HG02973 (cell line): ENCODE measurements around the gene MYO7B.

Experiments
- ATAC-seq: cut with Tn5 transposase; IDR thresholded peaks from one replicate; pipeline ENCODE4 v1.9.1; 2021; ENCODE audit warnings: moderate library complexity; ENCODE audit not compliant: unreplicated experiment

Gene MYO7B

DNA sequence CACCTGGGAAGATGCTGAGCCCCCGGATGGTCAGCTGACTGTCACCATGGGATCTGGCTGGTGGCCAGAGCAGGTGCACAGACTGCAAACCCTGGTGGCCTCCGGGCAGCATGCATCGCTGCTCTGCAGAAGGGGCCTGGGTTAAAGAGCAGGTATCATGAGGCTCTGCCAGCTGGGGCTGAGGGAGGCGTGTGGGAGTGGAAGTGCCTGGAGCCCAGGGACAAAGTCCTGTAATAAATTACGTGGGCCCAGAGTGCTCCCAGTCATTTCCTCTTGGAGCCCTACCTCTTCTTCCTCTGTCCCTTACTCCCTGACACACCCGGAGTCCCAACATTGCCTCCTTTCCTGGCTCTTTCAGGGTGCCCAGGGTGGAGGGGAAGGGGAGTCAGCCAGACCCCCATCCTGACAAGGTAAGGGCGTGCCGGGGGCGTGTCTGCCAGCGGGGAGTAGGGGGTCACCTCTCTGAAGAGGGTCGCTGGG is at the start of gene MYO7B:
Gene MYO7B, plus strand, starts transcription at position 262 of the 480 bp plus-strand sequence. CDS start 24,040 bp downstream, outside the sequence.
- no peak for ATAC-seq

DNA sequence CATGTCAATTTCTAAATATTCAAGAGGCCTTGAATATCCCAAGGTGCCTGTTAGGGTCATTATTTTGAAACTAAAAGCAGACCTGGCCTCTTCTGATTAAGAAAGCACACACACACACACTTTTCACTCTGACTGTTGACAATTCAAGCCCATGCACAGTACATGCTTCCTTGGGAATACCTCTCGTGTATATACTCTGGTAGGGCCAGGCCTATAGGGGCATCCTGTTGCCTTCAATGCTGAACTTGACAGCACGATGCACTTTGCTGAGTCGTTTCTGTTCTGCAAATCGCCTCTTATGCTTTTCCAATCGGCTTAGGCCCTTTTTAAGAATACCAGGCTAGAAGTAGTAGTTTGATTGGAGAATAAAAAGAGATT is 49.8 kb upstream of the MYO7B start:
- ATAC-seq, result no peak

DNA sequence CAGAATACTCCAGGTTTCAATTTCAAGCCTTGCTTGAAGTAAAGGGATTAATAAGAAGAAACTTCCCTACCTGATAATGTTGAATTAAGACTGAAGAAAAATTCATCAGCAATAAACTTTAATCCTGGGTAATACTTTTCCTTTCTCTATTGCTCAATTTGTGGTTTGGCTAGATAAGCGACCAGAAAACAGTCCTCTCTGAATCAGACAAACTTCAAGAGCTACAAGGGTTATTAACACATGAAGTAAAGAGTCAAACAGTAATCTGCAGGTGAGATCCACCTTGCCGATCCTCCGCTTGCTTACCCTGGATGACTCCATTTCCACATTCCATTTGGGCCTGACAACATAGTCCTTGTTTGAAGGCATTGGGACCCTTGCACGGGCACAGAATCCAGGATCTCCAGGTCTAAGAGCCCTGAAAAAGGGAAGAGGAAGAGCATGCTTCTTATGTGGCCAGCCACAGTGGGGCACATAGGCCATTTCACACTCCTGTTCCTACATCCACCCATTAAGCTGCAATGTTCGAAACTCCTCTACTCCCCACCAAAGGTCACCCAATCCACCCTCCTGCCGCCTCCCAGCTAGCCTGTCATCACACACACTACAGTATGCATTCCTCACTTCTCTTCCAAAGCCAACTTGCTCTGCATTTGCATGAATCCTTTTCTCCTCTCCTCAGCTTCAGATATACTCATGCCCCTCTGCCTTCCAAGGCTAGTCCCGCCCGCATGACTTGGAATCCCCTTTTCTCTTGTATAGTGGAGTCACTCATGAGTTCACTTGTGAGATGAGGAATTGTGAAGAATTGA is 49.0 kb upstream of the MYO7B start:
- ATAC-seq, result no peak

DNA sequence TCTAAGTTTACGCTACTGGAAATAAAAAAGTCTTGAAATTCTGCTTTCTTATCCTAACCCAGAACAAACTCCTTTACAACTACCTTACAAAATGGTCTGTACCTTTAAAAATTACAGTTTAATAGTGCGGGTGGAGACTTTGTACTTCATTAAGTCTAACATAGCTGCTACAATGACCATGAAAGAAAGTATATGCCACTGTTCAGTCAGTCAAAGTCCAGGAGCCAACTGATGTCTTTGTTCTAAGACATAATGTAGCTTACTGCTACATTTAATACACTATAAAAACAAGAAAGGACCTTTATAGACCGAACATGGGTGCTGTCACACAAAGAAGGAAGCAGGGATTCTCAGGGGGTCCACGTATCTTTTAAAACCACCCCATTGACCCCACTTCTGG is 45.2 kb upstream of the MYO7B start:
- ATAC-seq, result no peak

GRCh38 chr2:127498386-127498785 is 37.1 kb upstream of the MYO7B start:
- no peak for ATAC-seq

- ATAC-seq, result no peak
Measured at GRCh38 chr2:127503491-127503890, 32.0 kb upstream of the MYO7B start.

- ATAC-seq, result no peak
Measured at GRCh38 chr2:127504552-127505430, 30.7 kb upstream of the MYO7B start.

DNA sequence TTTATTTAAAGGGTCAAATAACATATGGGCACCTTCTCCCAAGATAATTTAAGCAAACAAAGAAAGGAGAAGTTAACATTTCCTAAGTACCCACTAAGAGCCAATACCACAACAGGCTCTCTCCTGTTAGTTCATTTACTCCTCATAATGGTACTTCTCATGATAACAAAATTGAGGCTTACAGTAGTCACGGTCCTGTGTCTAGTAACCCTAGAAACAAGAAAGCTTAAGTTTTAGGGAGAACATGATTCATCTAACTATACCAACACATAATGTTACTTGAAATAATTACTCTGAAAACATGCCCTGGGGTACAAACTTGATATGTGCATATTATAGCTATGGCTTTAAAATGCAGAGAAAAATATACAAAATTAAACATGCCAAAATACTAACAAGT is 29.0 kb upstream of the MYO7B start:
- ATAC-seq, result no peak

- no peak for ATAC-seq
Measured at GRCh38 chr2:127508023-127508630, 27.4 kb upstream of the MYO7B start.

- ATAC-seq, result no peak
Measured at GRCh38 chr2:127508631-127509034, 26.9 kb upstream of the MYO7B start.

DNA sequence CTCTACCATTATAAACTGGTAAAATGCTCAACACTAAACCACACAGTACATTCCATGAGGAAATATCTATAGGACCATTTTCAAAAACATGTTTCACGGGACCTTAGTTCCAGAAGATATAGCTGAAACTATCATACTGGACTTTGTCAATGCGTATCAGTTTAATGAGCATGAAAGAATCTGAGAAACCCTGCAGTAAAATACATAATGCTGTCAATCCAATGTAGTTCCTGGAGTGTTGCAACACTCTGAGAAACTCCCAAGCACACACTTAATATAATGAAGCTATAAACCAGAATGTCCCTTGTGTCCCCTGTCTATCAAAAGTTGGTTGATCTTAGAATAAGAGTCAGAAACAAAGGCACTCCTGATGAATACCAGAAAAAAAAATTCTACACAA is 25.4 kb upstream of the MYO7B start:
- ATAC-seq, result no peak

- no peak for ATAC-seq
Measured at GRCh38 chr2:127511090-127511695, 24.3 kb upstream of the MYO7B start.

GRCh38 chr2:127511917-127512316 is 23.6 kb upstream of the MYO7B start:
- no peak for ATAC-seq

DNA sequence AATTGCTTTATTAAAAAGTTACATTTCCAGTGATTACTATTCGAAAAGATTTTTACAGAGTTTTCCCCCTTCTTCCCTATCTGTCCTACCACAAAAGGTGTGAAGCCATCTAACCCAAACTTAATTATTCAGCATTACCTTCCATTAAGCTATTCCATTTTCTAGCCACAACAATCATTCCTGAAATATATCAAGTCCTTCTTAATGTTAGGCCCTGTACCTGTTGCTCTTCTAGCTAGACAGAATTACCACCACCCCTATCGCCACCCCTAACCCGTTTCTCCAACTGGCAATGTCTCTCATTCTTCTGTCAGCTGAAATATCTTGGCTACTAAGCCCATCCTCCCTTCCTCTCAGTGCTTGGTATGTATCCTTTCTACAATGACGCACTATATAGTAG is 23.1 kb upstream of the MYO7B start:
- no peak for ATAC-seq

- no peak for ATAC-seq
Measured at GRCh38 chr2:127514076-127514475, 21.4 kb upstream of the MYO7B start.

DNA sequence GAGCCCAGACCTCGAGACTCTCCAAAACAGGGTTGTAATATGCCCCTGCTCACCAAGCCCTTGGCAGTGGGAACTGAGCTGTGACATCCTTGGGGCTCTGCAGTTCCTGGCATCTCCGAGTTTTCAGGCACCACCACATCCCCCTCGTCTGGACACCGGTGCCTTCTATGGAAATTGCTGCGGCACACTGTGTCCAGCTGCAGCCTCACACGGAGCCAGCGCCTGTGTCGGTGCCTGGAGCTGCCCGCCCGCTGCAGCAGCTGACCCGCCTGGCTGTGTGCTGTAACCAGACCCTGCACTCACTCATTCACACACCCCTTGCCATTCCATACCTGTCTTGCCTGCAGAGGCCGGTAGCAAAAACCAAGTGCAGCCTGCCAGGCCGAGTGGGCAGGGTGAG is 21.0 kb upstream of the MYO7B start:
- no peak for ATAC-seq

DNA sequence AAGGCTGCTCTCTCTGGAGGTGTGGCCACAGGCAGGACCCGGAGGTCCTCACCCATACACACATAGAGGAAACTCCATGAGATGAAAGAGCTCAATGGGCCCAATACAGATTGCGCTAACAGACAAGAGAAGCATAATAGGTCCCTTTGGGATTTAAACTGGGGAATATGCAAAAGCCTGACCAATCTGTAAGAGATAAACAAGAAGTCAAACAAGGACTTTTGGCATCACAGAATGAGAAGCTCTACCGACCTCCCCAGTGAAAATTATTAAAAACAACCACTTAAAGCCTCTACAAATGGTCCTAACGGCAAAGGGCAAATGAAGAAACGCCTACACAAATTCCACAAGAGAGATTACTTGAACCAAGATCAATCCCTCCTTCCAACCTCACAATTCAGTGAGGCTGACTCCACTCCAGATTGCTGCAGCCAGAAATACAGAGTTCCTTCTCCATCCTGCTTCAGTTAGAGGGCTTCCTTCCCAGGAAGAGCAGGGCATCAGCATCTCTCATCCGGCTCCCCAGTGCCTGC is 20.0 kb upstream of the MYO7B start:
- no peak for ATAC-seq

- no peak for ATAC-seq
Measured at GRCh38 chr2:127516041-127516762, 19.3 kb upstream of the MYO7B start.

DNA sequence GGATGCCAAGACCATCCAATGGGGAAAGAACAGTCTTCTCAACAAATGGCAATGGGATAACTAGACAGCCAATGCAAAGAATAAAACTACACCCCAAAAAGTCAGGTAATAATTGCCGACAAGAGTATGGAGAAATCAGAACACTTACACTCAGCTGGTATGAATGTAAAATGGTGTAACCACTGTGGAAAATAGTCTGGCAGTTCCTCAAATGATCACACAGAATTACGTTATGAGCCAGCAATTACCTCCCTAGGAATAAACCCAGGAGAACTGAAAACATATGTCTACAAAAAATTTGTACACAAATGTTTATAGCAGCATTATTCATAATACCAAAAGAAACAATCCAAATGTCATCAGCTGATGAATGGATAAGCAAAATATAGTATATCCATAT is 18.0 kb upstream of the MYO7B start:
- no peak for ATAC-seq

DNA sequence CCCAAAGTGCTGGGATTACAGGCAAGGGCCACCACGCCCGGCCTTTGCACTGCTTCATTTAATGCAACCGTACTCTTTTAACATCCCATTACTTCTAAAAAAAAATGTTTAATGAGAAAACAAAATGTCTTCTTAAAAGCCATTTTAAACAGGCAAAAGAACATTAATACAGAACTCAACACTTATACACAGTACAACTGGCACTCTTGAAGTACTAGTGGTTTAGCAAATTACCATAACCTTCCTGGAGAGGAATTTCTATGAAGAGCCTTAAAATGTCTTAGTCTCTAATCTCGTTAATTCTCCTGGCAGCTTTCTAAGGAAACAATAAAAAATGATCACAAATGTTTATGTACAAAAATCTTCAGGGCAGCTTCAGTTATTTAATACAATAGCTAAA is 15.1 kb upstream of the MYO7B start:
- ATAC-seq, result no peak
